Measurements from ENCODE around the gene DPEP3. TPM values are rescaled to one million over a fixed set of nuclear protein-coding genes. Genes with fewer than 3 reads are reported as not detected.

Gene DPEP3
- total RNA-seq, 2 experiments from 2014 or later: 0.16 to 0.25 TPM

DNA sequence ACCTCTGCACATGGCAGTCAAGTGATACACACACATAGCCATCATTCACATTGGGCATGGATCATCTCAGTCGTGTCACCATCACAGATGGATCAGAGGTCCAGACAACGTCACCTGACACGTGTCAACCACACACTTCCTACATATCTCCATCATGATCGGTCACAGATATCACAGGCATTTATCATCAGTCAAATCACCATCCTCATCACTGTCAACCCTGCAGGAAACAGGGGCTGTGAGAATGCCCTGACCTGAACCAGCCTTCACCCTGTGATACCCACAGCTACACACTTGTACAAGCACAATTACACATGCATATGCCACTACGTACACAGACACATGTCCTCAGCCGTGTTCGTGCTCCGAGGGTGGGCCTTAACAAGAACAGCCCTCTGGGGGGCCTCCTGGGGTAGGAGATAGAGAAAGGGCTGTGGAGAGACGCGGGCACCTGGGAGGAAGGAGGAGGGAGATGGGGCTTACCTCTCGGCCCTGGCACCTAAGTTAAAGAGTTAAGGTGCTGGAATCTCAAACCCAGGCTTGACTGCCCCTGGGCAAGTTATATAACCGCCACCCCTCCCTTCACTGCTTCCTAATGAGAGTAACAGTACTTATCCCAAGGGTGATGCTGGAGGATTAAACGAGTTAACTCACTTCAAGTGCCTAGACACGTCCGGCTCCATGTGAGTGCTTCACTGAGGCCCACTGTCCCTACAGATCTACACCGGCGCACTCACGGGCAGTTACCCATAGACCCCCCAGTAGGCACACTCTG is 12.9 kb downstream of the DPEP3 start:
- H3K4me3 Mint-ChIP-seq: peak overlapping the region; percentile 95
- H3K4me1 Mint-ChIP-seq (ENCODE audit: low read depth): peaks cover 18% of the 10 kb centered on the region
- DNase-seq (peak; percentile 68), ATAC-seq (peak; percentile 15)
- intact Hi-C loops (cut with micrococcal nuclease): no loop called here
- H3K27me3 Mint-ChIP-seq: no peaks in the 10 kb centered on the region
- peak overlapping the region; percentile 93 for H3K27ac Mint-ChIP-seq
- no peaks in the 10 kb centered on the region for H3K9me3 Mint-ChIP-seq
- ChIA-PET POLR2A (interaction anchor here (1.0 to 2.5 kb wide), 6 partner anchors 25 to 73 kb away, joined by 3 to 12 read pairs (median 4); partner anchors contain the start of genes DDX28, DUS2 and PSMB10), CTCF (interaction anchor here (1.0 to 2.1 kb wide), 3 partner anchors 25 to 151 kb away, joined by 3 to 7 read pairs (median 4); partner anchors contain the start of gene NRN1L)
- H3K36me3 Mint-ChIP-seq (ENCODE audit: low read depth): peaks cover 8% of the 10 kb centered on the region
- TF ChIP-seq, protein P1, sequence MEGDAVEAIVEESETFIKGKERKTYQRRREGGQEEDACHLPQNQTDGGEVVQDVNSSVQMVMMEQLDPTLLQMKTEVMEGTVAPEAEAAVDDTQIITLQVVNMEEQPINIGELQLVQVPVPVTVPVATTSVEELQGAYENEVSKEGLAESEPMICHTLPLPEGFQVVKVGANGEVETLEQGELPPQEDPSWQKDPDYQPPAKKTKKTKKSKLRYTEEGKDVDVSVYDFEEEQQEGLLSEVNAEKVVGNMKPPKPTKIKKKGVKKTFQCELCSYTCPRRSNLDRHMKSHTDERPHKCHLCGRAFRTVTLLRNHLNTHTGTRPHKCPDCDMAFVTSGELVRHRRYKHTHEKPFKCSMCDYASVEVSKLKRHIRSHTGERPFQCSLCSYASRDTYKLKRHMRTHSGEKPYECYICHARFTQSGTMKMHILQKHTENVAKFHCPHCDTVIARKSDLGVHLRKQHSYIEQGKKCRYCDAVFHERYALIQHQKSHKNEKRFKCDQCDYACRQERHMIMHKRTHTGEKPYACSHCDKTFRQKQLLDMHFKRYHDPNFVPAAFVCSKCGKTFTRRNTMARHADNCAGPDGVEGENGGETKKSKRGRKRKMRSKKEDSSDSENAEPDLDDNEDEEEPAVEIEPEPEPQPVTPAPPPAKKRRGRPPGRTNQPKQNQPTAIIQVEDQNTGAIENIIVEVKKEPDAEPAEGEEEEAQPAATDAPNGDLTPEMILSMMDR (IDR thresholded peaks at IDR 0.05): no peak

DNA sequence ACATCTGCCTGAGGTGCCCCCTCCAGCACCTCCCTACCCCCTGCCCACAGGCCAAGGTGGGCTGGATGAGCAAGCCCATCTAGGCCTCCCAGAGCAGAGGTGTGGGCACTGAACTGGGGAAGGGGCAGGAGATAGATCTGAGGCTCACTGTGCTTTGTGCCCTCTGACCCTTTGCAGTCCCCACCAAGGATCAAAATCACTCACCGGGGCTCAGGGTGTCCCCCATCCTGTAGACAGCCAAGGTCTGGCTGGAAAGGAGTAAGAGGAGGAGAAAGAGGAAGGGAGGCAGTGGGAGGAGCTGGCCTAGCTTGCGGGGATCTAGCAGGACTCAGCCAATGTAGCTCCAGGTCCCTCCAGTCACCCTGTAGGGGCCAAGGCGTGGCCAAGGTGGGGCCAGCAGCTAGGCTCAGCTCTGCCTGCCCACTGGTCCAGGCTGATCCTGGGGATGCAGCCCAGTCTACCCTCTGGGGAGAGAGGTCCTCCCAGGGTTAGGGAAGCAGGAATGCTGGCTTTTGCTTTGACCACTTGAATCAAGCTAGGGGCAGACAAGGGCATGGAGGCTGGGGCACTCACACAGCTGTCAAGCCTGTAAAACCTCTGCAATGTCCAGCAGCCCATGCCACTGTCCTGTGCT is 13.6 kb downstream of the DPEP3 start:
- H3K9me3 Mint-ChIP-seq: no peaks in the 10 kb centered on the region
- no peak for DNase-seq
- TF ChIP-seq, protein P1 (IDR thresholded peaks at IDR 0.05): no peak
- no peak for ATAC-seq
- H3K4me3 Mint-ChIP-seq: peak overlapping the region; percentile 95
- intact Hi-C loops (cut with micrococcal nuclease): no loop called here
- ChIA-PET POLR2A (interaction anchor here (0.9 to 2.5 kb wide), 7 partner anchors 14 to 83 kb away, joined by 3 to 12 read pairs (median 3); partner anchors contain the start of genes DDX28, DUS2 and PSMB10), CTCF (interaction anchor here (1.0 to 2.2 kb wide), 3 partner anchors 25 to 83 kb away, joined by 4 to 7 read pairs (median 7); partner anchors contain the start of gene NRN1L)
- H3K27ac Mint-ChIP-seq: no peak overlapping the region
- no peaks in the 10 kb centered on the region for H3K27me3 Mint-ChIP-seq
- H3K36me3 Mint-ChIP-seq (ENCODE audit: low read depth): peaks cover 15% of the 10 kb centered on the region
- peaks cover 18% of the 10 kb centered on the region for H3K4me1 Mint-ChIP-seq (ENCODE audit: low read depth)

DNA sequence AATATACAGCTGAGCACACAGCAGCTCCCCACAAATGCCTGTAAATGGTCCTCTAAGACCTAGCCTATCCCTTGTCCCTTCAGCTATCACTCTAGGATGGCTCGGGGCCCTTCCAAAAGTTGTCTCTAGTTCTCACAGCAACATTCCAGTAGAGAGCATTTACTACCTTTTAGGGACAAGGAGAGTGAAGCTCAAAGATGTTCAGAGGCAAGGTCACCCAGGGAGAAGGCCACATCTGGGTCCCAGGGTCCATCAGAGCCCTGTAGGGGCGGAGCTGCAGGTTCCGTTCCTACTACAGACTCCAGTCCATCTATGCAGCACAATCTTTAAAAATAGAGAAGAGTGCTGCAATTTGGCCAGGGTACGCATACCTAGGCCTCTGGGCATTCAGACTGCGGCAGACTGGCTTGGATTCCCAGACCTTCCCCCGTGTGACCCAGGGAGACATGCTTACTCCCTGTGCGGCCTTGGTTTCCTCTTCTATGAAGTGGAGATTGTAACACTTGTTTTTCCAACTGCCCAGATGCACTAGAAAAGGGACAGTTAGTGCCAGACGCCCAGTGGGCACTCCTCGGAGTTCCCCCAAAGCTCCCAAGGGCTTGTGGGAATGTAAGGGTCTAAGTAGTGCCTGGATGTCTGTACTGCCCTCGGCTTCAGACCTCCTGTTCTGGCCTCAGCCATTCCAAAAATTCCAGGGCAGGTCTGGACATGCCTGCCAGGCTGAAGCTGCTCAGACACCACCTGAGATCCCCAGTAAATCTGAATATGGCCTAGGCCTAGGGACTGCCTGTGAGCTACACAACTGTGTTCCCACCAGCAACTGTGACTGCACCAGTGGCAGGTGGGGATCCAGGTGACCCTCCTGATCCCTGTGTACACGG is 14.4 kb downstream of the DPEP3 start:
- peaks cover 15% of the 10 kb centered on the region for H3K36me3 Mint-ChIP-seq (ENCODE audit: low read depth)
- no peak for DNase-seq
- no peaks in the 10 kb centered on the region for H3K9me3 Mint-ChIP-seq
- POLR2A ChIA-PET: interaction anchor here (0.6 to 2.5 kb wide), 8 partner anchors 13 to 82 kb away, joined by 3 to 12 read pairs (median 4); partner anchors contain the start of genes DDX28, DUS2 and PSMB10
- no peak overlapping the region for H3K27ac Mint-ChIP-seq
- no peaks in the 10 kb centered on the region for H3K27me3 Mint-ChIP-seq
- ATAC-seq: no peak
- intact Hi-C loops (cut with micrococcal nuclease): no loop called here
- CTCF ChIA-PET: interaction anchor here (0.6 to 2.2 kb wide), 9 partner anchors 12 to 151 kb away, joined by 3 to 7 read pairs (median 4); partner anchors contain the start of gene NRN1L
- H3K4me1 Mint-ChIP-seq (ENCODE audit: low read depth): peaks cover 18% of the 10 kb centered on the region
- TF ChIP-seq, protein P1 (IDR thresholded peaks at IDR 0.05): no peak
- H3K4me3 Mint-ChIP-seq: no peak overlapping the region

DNA sequence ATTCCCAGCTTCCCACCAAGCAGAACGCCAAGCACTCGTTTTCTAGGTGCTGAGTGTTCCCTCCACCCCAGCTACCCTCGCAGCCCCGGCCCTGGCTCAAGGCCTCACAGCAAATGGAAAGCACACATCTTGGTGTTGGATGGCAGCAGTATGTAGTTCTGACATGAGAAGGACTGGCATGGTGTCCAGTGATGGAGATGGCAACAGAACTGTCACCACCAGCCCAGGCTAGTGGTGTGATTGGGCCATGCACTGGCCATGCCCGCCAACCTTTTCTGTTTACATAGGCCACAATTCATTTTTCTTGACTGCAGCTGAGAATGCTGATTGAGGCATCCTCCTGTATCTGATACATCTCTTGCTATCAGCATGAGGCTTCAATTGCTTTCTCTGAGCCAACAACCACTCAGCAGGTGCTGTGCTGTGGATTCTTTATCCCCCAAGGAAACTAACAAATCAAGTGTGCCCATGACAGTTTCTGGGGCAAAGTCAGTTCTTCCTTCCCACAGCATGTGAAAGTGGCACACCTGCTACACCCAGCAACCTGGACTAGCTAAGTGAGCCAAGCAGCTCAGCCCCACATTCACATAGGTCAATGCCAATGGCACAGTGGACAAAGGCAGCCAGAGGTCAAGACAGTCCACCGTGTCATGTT is 15.7 kb downstream of the DPEP3 start:
- Mint-ChIP-seq H3K4me3 (no peak overlapping the region), H3K4me1 (ENCODE audit: low read depth) (peaks cover 15% of the 10 kb centered on the region), H3K27me3 (no peaks in the 10 kb centered on the region), H3K36me3 (ENCODE audit: low read depth) (peaks cover 19% of the 10 kb centered on the region), H3K27ac (no peak overlapping the region), H3K9me3 (no peaks in the 10 kb centered on the region)
- DNase-seq (no peak), ATAC-seq (no peak)
- intact Hi-C loops (cut with micrococcal nuclease): no loop called here
- TF ChIP-seq, protein P1 (IDR thresholded peaks at IDR 0.05): no peak
- CTCF ChIA-PET: interaction anchor here (0.9 to 2.2 kb wide), 5 partner anchors 16 to 150 kb away, joined by 3 to 7 read pairs (median 3); no protein-coding TSS in a partner anchor
- POLR2A ChIA-PET: interaction anchor here (0.8 to 2.5 kb wide), 4 partner anchors 15 to 57 kb away, joined by 3 to 12 read pairs (median 6); partner anchors contain the start of gene PSMB10

Measured in activated CD8-positive, alpha-beta T cell treated with anti-CD3 and anti-CD28 coated beads for 36 hours (primary cell).